ENCODE results near the gene PAXX. TPM values are rescaled to one million over a fixed set of nuclear protein-coding genes. Genes with fewer than 3 reads are reported as not detected.

The PAXX gene
- total RNA-seq, 1 experiment from 2014 or later = 89.0 TPM

DNA sequence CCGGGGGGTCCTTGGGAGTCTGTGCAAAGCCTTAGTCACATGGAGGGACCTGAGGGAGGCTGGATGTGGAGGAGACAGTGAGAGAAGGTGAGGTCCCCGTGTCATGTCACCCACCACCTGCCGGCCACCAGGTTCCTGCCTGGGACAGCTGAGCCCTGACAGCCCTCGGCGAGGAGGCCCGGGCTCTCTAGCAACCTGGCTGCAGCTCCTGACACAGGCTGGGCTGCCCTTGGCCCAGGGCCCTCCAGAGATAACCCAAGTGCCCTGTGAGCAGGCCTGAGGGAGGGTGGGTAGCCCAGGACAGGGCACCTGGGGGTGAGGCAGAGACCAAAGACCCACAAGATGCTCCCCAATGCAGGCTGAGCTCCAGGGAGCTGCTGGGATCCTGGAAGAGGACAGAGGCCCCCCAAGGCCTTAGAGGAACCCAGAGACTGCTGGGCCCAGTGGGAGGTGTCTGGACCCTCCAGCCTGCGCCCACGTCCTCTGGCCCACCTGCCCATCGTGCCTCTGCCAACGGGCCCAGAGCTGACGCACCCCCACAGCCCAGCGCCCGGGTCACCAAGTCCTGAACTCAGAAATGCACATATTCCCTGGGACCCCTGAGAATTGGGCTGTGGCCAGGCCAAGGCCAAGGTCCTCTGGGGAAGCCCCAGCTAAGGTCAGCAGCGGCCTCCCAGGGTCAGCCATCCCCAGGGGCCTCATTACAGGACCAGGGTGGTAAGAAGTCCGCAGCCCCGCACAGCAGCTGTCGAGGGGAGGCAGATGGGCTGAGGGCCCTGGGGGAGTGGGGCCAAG, 23.7 kb upstream of the PAXX start (continued):
- TF ChIP-seq CTCF (IDR thresholded peaks at IDR 0.05 in 2 of 3, conservative IDR thresholded peaks at IDR 0.05 in 1 of 3; ENCODE audit: borderline replicate concordance in 1 of 3, insufficient read depth in 1 of 3, low read depth in 2 of 3, low read length in 2 of 3) (no peak), ZNF274 (IDR thresholded peaks at IDR 0.05; ENCODE audit: low read depth, low read length) (no peak), SIN3A (IDR thresholded peaks at IDR 0.05; ENCODE audit: low read depth) (no peak), EZH2phosphoT487 (IDR thresholded peaks at IDR 0.05; ENCODE audit: borderline replicate concordance) (no peak), RAD21 (IDR thresholded peaks at IDR 0.05; ENCODE audit: low read depth) (no peak), EZH2 (IDR thresholded peaks at IDR 0.05) (no peak), CBX3 (IDR thresholded peaks at IDR 0.05; ENCODE audit: low read depth) (no peak), POLR2AphosphoS5 (IDR thresholded peaks at IDR 0.05; ENCODE audit: low read depth, low read length) (no peak)

DNA sequence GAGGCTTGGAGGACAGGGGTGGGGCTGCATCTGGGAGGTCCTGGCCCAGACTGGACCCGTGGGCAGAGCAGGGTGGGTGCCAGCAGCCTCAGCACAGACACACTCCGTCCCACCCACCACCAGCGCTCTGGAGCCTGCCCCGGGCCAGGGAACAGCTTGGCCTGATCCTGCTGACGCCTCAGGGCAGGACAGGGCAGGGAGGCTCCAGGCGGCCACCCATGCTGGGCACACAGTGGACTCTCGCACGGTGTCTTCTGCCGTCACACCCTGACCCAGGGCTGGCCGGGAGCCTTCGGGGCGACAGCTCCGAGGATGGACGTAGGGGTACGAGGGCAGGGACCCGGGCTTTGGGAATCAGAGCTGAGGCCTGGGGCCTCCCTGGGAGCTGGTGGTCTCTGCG, 23.1 kb upstream of the PAXX start:
- POLR2A ChIA-PET = interaction anchor here (1.2 kb wide), 1 partner anchor 9 kb away, joined by 5 read pairs; no protein-coding TSS in a partner anchor
- no peak for ATAC-seq
- no peak overlapping the region for H3K4me2 ChIP-seq (ENCODE audit: low read length)
- TF ChIP-seq, protein P1, sequence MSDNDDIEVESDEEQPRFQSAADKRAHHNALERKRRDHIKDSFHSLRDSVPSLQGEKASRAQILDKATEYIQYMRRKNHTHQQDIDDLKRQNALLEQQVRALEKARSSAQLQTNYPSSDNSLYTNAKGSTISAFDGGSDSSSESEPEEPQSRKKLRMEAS (IDR thresholded peaks at IDR 0.05) = no peak
- TF ChIP-seq, protein P2, sequence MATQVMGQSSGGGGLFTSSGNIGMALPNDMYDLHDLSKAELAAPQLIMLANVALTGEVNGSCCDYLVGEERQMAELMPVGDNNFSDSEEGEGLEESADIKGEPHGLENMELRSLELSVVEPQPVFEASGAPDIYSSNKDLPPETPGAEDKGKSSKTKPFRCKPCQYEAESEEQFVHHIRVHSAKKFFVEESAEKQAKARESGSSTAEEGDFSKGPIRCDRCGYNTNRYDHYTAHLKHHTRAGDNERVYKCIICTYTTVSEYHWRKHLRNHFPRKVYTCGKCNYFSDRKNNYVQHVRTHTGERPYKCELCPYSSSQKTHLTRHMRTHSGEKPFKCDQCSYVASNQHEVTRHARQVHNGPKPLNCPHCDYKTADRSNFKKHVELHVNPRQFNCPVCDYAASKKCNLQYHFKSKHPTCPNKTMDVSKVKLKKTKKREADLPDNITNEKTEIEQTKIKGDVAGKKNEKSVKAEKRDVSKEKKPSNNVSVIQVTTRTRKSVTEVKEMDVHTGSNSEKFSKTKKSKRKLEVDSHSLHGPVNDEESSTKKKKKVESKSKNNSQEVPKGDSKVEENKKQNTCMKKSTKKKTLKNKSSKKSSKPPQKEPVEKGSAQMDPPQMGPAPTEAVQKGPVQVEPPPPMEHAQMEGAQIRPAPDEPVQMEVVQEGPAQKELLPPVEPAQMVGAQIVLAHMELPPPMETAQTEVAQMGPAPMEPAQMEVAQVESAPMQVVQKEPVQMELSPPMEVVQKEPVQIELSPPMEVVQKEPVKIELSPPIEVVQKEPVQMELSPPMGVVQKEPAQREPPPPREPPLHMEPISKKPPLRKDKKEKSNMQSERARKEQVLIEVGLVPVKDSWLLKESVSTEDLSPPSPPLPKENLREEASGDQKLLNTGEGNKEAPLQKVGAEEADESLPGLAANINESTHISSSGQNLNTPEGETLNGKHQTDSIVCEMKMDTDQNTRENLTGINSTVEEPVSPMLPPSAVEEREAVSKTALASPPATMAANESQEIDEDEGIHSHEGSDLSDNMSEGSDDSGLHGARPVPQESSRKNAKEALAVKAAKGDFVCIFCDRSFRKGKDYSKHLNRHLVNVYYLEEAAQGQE (IDR thresholded peaks at IDR 0.05; ENCODE audit: low read depth) = no peak
- TF ChIP-seq FOSL1 (IDR thresholded peaks at IDR 0.05; ENCODE audit: low read depth) (no peak), RAD21 (IDR thresholded peaks at IDR 0.05; ENCODE audit: low read depth) (no peak), EGR1 (IDR thresholded peaks at IDR 0.05; ENCODE audit: low read depth) (no peak), JUND (IDR thresholded peaks at IDR 0.05) (no peak), CTCF (IDR thresholded peaks at IDR 0.05 in 2 of 3, conservative IDR thresholded peaks at IDR 0.05 in 1 of 3; ENCODE audit: borderline replicate concordance in 1 of 3, insufficient read depth in 1 of 3, low read depth in 2 of 3, low read length in 2 of 3) (no peak), YY1 (IDR thresholded peaks at IDR 0.05; ENCODE audit: extremely low read depth, insufficient replicate concordance, low read depth, low read length) (no peak), ZNF274 (IDR thresholded peaks at IDR 0.05; ENCODE audit: low read depth, low read length) (no peak)
- TF ChIP-seq, protein P3, sequence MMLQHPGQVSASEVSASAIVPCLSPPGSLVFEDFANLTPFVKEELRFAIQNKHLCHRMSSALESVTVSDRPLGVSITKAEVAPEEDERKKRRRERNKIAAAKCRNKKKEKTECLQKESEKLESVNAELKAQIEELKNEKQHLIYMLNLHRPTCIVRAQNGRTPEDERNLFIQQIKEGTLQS (IDR thresholded peaks at IDR 0.05) = no peak

More for the DNA sequence above, 23.1 kb upstream of the PAXX start:
- peaks cover 8 to 18% of the 10 kb centered on the region in 2 experiments for H3K4me1 ChIP-seq (ENCODE audit: control insufficient read depth in 1 of 2, insufficient read depth in 2 of 2, low read length in 2 of 2)
- H3K36me3 ChIP-seq (ENCODE audit: control insufficient read depth in 1 of 2, insufficient read depth in 2 of 2, low read length in 2 of 2) = no peaks in the 10 kb centered on the region
- H3K9me2 ChIP-seq (ENCODE audit: insufficient read depth) = no peaks in the 10 kb centered on the region
- H3K27ac ChIP-seq (ENCODE audit: low read depth, low read length) = no peak overlapping the region
- H2AFZ ChIP-seq (ENCODE audit: low read depth, low read length, poor library complexity, severe bottlenecking) = no peak overlapping the region
- H3K27me3 ChIP-seq (ENCODE audit: insufficient read depth, low read length) = no peaks in the 10 kb centered on the region
- H3K9me3 ChIP-seq (ENCODE audit: control insufficient read depth in 1 of 2, insufficient read depth in 1 of 2, low read depth in 1 of 2, low read length in 2 of 2) = no peaks in the 10 kb centered on the region
- H4K20me1 ChIP-seq (ENCODE audit: insufficient read depth) = no peaks in the 10 kb centered on the region
- H3K9ac ChIP-seq (ENCODE audit: low read length) = no peak overlapping the region
- H3K79me2 ChIP-seq (ENCODE audit: insufficient read depth, low read length) = no peaks in the 10 kb centered on the region
- DNase-seq (ENCODE audit: low read depth, low spot score) = no peak
- intact Hi-C loops (cut with micrococcal nuclease) = no loop called here
- no TSS peak for BruUV-seq (replicated peaks)
- ChIA-PET CTCF (no interaction called here), RAD21 (ENCODE audit: low non-redundant PET in 1 of 2, low total read pairs in 2 of 2, uncharacterized antibody in 2 of 2, unreplicated experiment in 2 of 2) (no interaction called here)
- H3K4me3 ChIP-seq (replicated peaks in 1 of 2; ENCODE audit: low read depth in 1 of 2, low read length in 2 of 2) = no peak overlapping the region

Measured in HCT116 (cell line).